Activated naive CD4-positive, alpha-beta T cell (primary cell): ENCODE data around the gene JTB.

Experiments used
- DNase-seq, 4 experiments: peaks; one replicate each; lab custom pipeline; 2025; lab: John Stamatoyannopoulos, UW

JTB gene

GRCh38 chr1:153954826-153955225 is 22.6 kb downstream of the JTB start:
- no peak for DNase-seq

- DNase-seq, result no peak
Observed at GRCh38 chr1:153953859-153954365, 23.6 kb downstream of the JTB start.

- DNase-seq, result no peak
Observed at GRCh38 chr1:153951801-153952200, 25.7 kb downstream of the JTB start.

DNA sequence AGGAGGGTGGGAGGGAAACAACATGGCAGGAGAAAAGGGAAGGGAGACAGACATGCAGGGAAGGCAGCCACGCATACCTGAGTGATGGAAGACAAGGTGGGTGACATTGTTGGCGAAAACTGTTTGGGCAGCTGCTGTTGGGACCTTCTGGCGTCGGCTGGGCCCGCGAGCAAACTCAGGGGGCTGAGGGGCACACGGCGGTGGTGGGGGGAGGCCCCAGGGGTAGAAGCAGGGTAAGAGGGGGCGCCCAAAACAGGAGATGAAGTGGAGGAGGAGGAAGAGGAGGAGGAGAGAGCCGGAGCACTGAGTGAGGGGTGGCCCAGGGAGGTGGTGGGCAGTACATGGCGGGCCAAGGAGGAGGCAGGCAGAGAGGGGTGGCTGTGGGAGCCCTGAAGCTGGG is 26.3 kb downstream of the JTB start:
- DNase-seq, result no peak

- peak; percentile 27 to 64 (median 44) for DNase-seq
Observed at GRCh38 chr1:153946622-153947241, 30.7 kb downstream of the JTB start, which contains the start of gene DENND4B. Gene DENND4B, minus strand, starts transcription at chr1:153946718. Its CDS starts 2,344 bp downstream, at chr1:153944374.

DNA sequence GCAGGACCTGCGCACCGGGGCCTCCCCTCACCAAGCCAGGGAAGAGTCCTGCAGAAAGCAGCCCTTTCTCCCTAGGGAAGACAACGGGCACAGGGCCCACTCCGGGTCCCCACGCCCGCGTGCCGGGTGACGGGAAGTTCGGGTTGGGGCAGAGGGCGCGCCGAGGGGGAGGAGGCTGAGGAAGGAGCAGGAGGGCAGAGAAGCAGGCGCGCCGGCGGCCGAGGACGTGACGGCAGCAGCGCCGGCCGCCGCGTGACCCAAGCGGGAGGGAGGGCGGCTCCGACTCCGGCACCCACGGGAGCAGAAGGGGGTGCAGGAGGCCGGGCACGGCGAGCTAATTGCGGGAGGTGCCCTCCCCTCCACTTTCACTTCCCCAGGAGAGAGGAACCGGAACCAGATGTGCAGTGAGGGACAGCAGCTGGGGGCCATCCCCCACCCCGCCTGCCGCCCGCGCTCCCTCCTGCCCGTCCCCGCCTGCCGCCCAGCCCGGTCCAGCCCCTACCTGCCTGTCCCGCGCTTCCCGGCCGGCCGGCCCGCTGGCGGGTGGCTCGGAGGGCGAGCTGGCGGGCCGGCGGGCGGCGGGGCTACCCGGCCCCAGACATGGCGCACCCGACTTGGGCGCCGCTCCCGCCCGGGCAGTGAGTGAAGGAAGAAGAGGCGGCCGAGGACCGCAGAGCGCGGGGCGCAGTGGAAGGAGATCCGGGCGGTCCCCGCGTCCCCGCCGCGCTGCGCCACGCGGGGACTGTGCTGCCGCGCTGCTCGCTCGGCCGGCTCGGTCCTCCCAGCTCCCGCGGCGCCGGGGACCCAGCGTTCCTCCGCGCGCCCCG is 31.5 kb downstream of the JTB start:
- peak in 3 of 4 experiments; percentile 20 to 61 (median 35) for DNase-seq

GRCh38 chr1:153945131-153945794 is 32.2 kb downstream of the JTB start:
- peak in 3 of 4 experiments; percentile 21 to 67 (median 61) for DNase-seq

DNA sequence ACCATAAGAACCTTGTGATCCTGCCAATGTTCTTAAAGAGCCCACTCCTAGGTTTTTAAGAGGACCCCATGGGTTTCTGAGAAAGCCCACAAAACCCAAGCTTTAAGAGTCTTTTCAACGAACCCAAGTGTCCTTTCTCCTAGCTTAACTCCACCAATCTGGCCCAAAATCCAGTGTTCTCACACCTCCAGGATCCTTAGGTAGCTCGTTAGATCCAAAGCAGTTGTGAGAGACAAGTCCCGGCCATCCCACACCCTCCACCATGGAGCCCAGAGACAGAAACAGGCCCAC is 32.7 kb downstream of the JTB start:
- DNase-seq, result no peak

DNA sequence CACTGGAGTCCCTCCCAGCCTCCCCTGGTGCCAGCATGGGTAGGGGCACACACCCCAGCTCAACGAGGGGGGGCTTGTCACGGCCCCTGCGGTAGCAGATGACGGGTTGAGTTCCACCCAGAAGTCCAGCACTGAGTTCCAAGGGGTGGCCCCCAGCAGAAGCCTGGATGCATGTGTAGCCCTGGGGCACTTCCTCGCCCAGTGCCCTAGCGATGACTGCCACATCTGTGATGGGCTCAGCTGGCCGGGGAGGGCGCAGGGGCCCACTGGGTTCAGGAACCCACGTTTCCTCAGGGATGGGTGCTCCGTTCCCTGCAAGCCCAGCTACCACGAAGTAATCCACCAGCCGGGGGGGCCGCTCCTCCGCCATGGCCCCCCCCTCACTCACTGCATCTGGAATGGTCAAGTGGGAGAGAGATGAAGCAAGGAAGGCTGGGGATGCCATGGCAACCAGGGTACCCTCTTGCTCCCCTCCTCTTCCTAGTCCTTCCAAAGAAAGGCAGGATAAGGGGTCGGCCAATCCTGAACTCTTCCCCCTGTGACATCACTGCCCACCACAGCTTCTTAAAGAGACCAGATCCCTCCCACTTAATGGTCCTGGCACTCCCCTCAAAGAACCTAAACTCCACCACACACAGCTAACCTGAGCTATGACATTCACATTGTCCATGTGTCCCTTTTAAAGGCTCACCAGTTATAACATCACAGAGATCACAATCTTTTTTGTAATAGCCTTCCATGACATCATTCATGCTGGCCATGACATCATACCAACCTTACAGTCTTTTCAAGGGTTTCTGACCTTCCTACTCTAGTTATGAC is 33.3 kb downstream of the JTB start:
- no peak for DNase-seq

GRCh38 chr1:153942766-153943549 is 34.5 kb downstream of the JTB start:
- DNase-seq, result no peak

DNA sequence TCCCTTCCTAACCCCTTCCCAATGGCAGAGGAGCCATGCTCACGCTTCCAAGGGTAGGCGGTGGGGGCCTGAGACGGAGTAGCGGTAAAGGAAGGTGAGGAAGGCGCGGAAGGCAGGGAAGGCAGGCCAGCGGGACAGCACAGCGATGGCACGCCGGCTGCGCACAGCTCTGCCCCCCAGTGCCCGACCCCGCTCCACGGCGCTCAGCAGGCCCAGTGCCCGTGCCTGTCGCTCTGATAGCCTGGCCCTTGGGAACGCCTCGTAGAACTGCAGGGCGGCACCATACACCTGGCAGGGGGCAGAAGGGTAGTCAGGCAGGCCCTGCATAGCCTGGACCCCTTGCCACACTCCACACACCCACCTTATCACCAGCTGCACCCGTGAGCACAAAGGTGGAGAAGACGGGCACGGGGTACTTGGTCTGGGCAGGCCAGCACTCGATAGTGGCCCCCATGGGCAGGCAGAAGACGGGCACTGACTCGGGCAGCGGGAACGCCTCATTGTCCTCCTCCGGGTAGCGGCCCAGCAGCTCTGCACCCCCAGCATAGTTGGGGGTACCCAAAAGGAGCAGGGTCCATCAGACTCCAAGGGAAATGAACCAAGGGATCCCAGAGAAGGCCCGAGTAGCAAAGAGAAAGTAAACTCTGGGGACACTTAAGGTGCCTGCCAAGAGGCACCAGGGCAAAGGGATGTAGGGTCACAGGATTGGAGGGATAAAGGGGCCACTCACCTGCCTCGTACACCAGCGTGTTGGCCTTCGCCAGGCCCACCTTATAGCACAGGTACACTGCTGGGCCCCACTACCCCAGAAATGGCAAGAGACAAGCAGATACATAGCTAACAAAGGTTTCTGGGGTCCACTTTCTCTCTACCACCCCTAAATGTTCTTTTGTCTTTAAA is 35.4 kb downstream of the JTB start:
- DNase-seq, result no peak

DNA sequence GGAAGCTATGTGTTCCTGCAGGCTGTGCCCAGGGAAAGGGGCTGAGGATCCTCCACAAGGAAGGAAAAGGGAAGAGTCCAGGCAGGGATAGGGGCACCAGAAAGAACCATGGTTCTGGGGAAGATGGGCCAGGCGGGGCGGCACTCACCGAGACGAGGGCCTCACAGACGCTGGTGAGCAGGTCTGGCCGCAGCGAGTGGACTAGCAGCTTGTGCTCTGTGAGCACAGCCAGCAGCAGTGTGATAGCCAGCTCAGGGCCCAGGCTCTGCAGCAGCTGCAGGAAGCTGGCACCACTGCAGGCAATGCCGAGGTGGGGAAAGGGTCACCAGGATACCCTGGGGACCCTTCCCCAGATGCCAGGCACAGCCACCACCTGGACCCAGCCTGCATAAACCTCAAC is 36.7 kb downstream of the JTB start:
- DNase-seq, result no peak

DNA sequence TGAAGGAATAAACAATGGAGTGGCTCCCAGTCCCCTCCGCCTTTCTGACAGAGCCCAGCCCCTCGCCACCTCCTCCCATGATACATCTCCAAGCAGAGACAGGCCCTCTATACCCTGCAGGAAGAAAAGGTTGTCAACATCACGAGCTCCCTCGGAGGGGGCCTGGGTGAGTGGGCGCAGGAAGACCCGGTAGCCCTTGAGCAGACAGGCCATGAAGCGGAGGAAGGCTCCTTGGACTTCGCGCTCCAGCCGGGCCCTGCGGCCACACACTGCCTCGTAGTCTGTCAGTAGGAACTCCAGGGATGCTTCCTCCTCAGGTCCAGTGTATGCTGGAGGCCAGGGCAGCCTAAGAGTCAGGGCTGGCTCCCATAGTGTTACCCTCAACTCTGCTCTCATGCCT is 38.0 kb downstream of the JTB start:
- no peak for DNase-seq

DNA sequence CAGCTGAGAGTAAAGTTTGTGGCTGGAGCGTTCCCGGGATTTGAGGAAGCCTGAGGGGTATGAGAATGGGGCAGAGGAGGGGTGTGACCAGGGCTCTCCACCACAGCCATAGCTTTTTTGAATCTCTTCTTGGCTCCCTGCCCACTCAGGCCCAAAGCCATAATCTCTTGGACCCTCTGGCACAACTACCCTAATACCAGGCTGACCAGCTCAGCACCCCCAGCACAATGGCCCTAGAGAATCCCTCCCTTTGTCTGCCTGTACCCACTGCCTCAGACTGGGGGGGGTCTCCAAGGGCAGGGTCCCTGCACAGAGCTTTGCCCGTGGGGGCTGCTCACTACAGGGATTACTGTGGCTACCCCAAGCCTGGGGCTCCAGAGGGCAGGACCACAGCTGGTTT is 38.5 kb downstream of the JTB start:
- no peak for DNase-seq

DNA sequence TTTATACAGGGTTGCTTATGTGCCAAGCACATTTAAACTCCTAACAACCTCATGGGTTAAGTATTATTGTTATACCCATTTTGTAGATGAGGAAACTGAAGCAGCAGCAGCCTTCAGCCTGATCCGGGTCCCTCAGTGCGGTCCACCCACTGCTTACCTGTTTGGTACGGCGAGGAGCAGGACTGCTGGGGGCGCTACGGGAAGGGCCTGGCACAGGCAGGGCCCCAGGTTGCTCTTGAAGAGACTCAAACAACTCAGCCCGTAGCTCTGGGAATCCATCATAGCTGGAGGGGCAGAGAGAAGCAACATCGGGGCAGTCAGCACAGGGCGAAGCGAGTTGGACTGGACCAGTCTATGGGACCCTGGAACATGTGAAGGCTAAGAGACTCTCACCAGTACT is 40.1 kb downstream of the JTB start:
- no peak for DNase-seq

DNA sequence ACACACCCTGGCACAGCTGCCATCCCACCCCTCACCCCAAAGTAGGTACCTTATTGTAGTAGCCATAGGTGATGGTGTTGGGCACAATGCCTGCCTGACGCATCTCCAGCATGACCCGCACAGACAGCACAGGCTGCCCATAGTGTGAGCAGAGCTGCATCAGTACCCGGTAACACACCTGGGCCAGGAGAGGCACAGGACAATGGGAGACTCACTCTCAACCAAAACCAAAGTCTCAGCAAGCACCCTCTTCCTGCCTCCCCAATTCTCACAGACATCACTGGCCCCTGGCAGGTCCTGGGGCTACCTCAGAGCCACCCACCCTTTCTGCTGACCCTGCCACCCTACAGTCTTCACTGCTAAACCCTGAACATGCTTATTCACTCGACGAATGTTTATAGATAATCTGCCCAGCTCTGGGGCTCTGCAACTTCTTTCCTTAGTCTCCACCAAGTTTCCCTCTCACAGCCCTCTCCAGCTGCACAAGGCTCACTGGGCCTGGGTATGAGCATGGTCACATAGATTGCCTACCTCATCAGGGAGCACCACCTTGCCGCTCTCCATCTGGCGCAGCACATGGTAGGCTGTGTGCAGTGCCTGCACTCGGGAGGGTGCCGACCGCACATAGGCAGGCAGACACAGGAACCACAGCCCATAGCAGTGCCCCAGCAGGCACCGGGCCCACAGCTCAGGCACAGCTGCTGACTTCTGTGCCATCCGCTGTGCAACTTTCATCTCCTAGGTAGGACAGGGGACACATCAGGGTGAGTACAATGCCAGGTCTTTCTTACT is 41.3 kb downstream of the JTB start:
- no peak for DNase-seq

- DNase-seq, result no peak
Observed at GRCh38 chr1:153934746-153935145, 42.7 kb downstream of the JTB start.

DNA sequence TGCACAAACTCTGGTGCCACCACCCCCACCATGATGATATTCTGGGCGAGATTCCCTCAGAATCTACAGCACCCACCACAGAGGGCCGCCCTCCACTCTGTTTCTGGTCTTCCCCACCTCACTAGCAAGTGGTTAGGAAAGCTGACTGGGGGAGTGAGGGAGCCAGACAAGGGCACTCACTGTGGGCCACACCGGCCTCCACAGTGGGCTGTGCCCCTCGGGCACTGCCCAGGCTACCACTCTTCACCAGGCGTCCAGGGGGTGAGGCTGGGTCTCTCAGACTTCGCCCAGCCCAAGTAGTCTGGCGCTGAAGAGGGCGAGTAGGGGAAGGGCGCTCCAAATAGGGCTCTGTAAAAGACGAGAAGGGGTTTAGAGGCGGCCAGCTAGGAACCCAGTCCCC is 43.5 kb downstream of the JTB start:
- DNase-seq, result no peak

DNA sequence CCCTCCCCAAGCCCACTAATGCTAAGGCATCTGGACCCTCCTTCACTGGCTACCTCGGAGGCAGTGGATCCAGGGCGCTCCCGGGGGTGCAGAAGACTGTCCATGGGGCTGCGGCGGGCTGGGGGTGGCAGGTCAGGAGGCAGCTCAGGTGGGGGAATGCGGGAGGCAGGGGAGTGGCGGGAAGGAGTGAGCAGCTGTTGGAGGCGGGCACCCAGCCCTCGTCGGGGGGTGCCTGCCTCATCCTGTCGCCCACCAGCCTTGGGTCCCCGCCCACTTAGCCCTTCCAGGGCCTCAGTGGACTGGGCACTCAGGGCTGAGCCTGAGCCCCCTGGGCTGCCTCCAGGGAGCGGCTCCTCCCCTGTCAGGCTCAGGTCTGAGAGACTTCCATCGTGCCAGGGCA is 44.0 kb downstream of the JTB start:
- no peak for DNase-seq
